22Rv1 (cell line): Measurements from ENCODE around the gene TMEM129.
A peak's percentile ranks its signal among the peaks of the same experiment; 100 is the strongest.

Experiments
- ZFX ChIP-seq: fragments of 450-650 bp; IDR thresholded peaks from 2 replicates; pipeline ENCODE4 v1.6.1; 2017; ENCODE audit warnings: antibody characterized with exemption, borderline replicate concordance
- TF ChIP-seq, protein P1 (sequence below): fragments of 450-650 bp; IDR thresholded peaks from 2 replicates; pipeline ENCODE4 v1.5.1; 2017; ENCODE audit warnings: mild to moderate bottlenecking

- TF ChIP-seq, protein P1, sequence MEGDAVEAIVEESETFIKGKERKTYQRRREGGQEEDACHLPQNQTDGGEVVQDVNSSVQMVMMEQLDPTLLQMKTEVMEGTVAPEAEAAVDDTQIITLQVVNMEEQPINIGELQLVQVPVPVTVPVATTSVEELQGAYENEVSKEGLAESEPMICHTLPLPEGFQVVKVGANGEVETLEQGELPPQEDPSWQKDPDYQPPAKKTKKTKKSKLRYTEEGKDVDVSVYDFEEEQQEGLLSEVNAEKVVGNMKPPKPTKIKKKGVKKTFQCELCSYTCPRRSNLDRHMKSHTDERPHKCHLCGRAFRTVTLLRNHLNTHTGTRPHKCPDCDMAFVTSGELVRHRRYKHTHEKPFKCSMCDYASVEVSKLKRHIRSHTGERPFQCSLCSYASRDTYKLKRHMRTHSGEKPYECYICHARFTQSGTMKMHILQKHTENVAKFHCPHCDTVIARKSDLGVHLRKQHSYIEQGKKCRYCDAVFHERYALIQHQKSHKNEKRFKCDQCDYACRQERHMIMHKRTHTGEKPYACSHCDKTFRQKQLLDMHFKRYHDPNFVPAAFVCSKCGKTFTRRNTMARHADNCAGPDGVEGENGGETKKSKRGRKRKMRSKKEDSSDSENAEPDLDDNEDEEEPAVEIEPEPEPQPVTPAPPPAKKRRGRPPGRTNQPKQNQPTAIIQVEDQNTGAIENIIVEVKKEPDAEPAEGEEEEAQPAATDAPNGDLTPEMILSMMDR = peak; percentile 38
- TF ChIP-seq ZFX = no peak
These were observed 46.7 kb upstream of the TMEM129 start for GRCh38 chr4:1767770-1768366.
